Common myeloid progenitor, CD34-positive (primary cell): ENCODE data around the gene WDR27.

Experiments used
- CTCF ChIA-PET: fragments of 350-600 bp; sonication (Branson Sonifier 250); formaldehyde crosslinking; loops from one replicate; lab custom pipeline; 2021; ENCODE audit warnings: antibody characterized with exemption; lab: Charles Lee
- POLR2A ChIA-PET: fragments of 350-600 bp; sonication (Branson Sonifier 250); formaldehyde crosslinking; loops from one replicate; lab custom pipeline; 2021; ENCODE audit warnings: antibody characterized with exemption; lab: Charles Lee
- DNase-seq, 3 donors: peaks; one replicate each; pipeline versions ENCODE4 v3.0.0 to v3.0.0-alpha.2; 2013
- H3K27ac ChIP-seq, 2 experiments: 1 replicate in 1 of 2; 2 replicates in 1 of 2; pipeline ENCODE4 v1.7.0; 2013; ENCODE audit warnings: inconsistent platforms in 2 of 2, low read length in 2 of 2, mild to moderate bottlenecking in 2 of 2, low read depth in 1 of 2, moderate library complexity in 1 of 2; ENCODE audit not compliant: severe bottlenecking in 2 of 2, insufficient read depth in 1 of 2, poor library complexity in 1 of 2
- H3K27me3 ChIP-seq, 5 experiments: replicated peaks in 2 of 5; 1 replicate in 3 of 5; 2 replicates in 2 of 5; pipeline versions ENCODE4 v1.6.1 to v1.7.0; 2013; ENCODE audit warnings: low read length in 4 of 5, mild to moderate bottlenecking in 2 of 5, moderate library complexity in 2 of 5, inconsistent platforms in 1 of 5; ENCODE audit not compliant: insufficient read depth in 5 of 5, control insufficient read depth in 4 of 5
- H3K36me3 ChIP-seq, 4 experiments: 1 replicate in 2 of 4; 2 replicates in 2 of 4; pipeline versions ENCODE4 v1.6.1 to v1.7.0; 2013; ENCODE audit warnings: low read length in 3 of 4, control low read depth in 1 of 4, mild to moderate bottlenecking in 1 of 4; ENCODE audit not compliant: control insufficient read depth in 4 of 4, insufficient read depth in 4 of 4
- H3K4me1 ChIP-seq, 4 experiments: 1 replicate in 3 of 4; 2 replicates in 1 of 4; pipeline versions ENCODE4 v1.6.1 to v1.7.1; 2013; ENCODE audit warnings: low read length in 3 of 4, mild to moderate bottlenecking in 3 of 4, control low read depth in 1 of 4, inconsistent platforms in 1 of 4, moderate library complexity in 1 of 4; ENCODE audit not compliant: control insufficient read depth in 4 of 4, insufficient read depth in 4 of 4; ENCODE audit errors: control extremely low read depth in 1 of 4
- H3K4me3 ChIP-seq, 7 experiments: 1 replicate in 4 of 7; 2 replicates in 3 of 7; pipeline versions ENCODE4 v1.5.1 to v1.7.0; 2013; ENCODE audit warnings: mild to moderate bottlenecking in 7 of 7, low read length in 6 of 7, moderate library complexity in 6 of 7, inconsistent platforms in 2 of 7, low read depth in 2 of 7, control low read depth in 1 of 7; ENCODE audit not compliant: insufficient read depth in 4 of 7, control insufficient read depth in 1 of 7; ENCODE audit errors: extremely low read depth in 1 of 7
- H3K9me3 ChIP-seq, 5 experiments: 1 replicate in 4 of 5; 2 replicates in 1 of 5; pipeline versions ENCODE4 v1.6.1 to v1.7.1; 2013; ENCODE audit warnings: low read length in 4 of 5, mild to moderate bottlenecking in 2 of 5, inconsistent platforms in 1 of 5, low read depth in 1 of 5, moderate library complexity in 1 of 5; ENCODE audit not compliant: control insufficient read depth in 4 of 5, insufficient read depth in 2 of 5; ENCODE audit errors: control extremely low read depth in 1 of 5
- whole genome bisulfite sequencing: methylation state at CpG from one replicate; pipeline ENCODE4 v1.1.5; 2013; ENCODE audit not compliant: insufficient coverage; 5-methylcytosine and 5-hydroxymethylcytosine counted together

WDR27 gene

DNA sequence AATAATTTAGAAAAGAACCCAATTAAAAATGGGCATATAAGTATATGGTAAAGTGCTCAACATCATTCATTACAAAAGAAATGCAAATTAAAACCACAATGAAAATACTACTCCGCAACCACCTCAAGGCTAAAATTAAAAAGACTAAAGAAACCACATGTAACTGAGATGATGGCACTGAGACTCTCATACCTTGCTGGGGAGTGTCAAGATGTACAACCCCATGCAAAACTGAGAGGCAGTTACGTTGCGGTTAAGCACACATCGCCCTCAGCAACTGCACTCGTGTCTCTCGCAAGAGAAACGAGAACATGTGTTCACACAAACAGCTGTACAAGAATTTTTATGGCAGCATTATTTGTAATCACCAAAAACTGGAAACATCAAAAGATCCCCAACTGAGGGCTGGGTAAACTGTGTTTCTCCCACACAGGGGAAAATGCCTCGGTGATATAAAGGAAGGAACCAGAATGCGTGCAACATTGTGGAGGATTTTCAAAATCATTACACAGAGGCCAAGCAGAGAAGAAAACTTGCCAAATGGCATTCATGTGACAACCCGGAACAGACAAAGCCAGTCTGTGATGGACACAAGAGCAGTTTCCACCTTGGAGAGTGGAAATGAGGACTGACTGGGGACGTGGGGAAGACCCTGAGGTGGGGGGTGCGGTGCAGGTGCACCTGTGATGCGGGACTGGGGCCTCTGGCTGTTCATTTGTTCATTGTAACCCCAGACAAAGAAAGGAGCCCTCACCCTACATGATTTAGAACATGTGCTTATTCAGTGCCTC is 144.9 kb downstream of the WDR27 start:
- CTCF ChIA-PET: no interaction called here
- H3K27ac ChIP-seq: no peak overlapping the region
- H3K4me3 ChIP-seq: no peak overlapping the region
- H3K9me3 ChIP-seq: peaks cover 0 to 2% (median under 1%) of the 10 kb centered on the region in 5 experiments
- WGBS: 98% methylated on average over 12 of the region's 13 CpGs
- no peaks in the 10 kb centered on the region for H3K27me3 ChIP-seq
- H3K4me1 ChIP-seq: no peaks in the 10 kb centered on the region
- DNase-seq: no peak
- peaks cover 0 to 16% (median 11%) of the 10 kb centered on the region in 4 experiments for H3K36me3 ChIP-seq
- POLR2A ChIA-PET: no interaction called here

DNA sequence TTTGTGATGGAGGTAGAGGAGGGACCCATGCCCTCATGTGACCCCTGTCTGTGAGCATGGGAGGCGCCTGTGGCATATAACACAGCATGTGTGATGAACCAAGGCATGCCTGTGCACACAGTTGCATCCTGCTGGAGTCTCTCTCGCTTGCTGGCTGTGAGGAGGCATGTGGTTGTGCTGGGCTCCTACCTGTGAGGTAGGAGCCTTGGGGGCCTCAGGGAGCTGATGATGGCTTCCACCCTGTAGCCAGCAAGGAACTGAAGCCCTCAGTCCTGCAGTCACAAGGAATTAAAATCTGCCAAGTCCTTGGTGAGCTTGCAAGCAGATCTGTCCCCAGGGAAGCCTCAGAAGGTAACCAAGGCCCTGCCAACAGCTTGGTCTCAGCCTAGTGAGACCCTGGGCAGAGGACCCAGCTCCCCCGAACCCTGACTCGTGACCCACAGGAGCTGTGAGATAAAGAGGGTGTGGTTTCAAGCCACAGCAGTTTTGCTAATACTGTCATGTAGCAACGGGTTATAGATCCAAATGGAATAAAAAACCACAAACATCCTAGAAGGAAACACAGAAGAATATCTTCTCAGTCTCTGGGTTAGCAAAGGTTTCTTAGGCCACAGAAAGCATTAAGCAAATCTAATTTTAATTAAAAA is 145.7 kb downstream of the WDR27 start:
- ChIA-PET POLR2A (no interaction called here), CTCF (no interaction called here)
- no peak overlapping the region for H3K4me3 ChIP-seq
- H3K36me3 ChIP-seq: peaks cover 0 to 16% (median 11%) of the 10 kb centered on the region in 4 experiments
- no peaks in the 10 kb centered on the region for H3K4me1 ChIP-seq
- no peak for DNase-seq
- H3K27ac ChIP-seq: no peak overlapping the region
- WGBS: 95% methylated on average over 2 of the region's 5 CpGs
- no peaks in the 10 kb centered on the region for H3K27me3 ChIP-seq
- peaks cover 0 to 1% (median 0%) of the 10 kb centered on the region in 5 experiments for H3K9me3 ChIP-seq

DNA sequence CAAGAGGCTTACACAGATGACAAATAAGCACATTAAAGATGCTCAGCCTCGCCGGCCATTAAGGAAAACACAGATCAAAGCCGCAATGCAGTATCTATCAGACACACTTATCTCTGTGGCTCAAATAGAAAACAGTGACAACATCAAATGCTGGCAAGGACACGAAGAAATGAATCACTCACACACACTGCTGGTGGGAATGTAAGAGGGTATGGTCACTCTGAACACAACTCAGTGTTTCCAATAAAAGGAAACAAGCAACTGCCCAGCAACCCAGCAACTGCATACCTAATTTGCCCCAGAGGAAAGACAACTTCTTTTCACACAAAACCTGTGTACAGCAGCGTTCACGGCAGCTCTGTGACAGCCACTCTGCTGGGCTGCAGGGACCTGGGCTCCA is 155.8 kb downstream of the WDR27 start:
- Histone ChIP-seq H3K4me3 (no peak overlapping the region), H3K9me3 (peaks cover 0 to 18% (median 4%) of the 10 kb centered on the region in 5 experiments), H3K36me3 (peaks cover 0 to 4% (median under 1%) of the 10 kb centered on the region in 4 experiments), H3K27ac (no peak overlapping the region), H3K4me1 (no peaks in the 10 kb centered on the region), H3K27me3 (no peaks in the 10 kb centered on the region)
- DNase-seq: no peak
- WGBS: 97% methylated on average over 4 of the region's 6 CpGs
- CTCF ChIA-PET: no interaction called here
- POLR2A ChIA-PET: no interaction called here

DNA sequence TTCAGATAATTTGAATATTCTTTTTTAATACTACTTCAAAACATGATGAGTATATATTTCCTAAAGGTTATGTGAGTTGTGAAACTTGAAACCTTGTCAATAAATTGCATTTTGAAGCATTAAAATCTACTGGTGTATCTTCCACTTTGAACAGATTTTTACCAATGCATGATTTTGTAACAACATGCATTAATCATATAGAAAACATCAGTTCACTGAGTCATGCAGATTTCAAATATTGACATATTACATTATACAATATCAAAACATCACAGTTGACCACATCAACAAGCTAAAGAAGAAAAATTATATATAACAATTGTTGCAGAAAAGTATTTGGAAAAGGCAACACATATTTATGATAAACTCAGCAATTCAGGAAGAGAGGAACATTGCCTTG is 158.1 kb downstream of the WDR27 start:
- ChIA-PET CTCF (no interaction called here), POLR2A (no interaction called here)
- Histone ChIP-seq H3K9me3 (peaks cover 0 to 9% (median 3%) of the 10 kb centered on the region in 5 experiments), H3K4me1 (no peaks in the 10 kb centered on the region), H3K27me3 (no peaks in the 10 kb centered on the region), H3K27ac (no peak overlapping the region), H3K36me3 (no peaks in the 10 kb centered on the region), H3K4me3 (no peak overlapping the region)
- DNase-seq: no peak

DNA sequence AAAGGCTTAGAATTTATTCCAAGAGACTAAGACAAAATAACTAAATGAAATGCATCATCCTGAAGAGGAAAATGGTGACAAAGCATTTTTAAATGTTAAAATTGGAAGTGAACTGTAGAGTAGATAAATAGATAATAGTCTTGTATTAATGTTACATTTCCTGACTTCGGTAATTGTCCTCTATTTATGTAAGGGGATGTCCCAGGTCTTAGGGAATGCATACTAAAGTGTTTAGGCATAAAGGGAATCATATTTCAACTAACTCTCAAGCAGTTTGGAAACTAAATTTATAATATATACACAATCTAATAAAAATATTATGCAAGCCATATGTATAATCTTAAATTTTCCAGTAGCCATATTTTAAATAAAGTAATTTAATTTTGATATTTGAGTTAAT is 159.3 kb downstream of the WDR27 start:
- no peaks in the 10 kb centered on the region for H3K4me1 ChIP-seq
- no peak for DNase-seq
- H3K9me3 ChIP-seq: peaks cover 0 to 4% (median 2%) of the 10 kb centered on the region in 5 experiments
- WGBS: 100% methylated on average over 1 of the region's 1 CpG
- ChIA-PET POLR2A (no interaction called here), CTCF (no interaction called here)
- peaks cover 0 to 10% (median 0%) of the 10 kb centered on the region in 4 experiments for H3K36me3 ChIP-seq
- H3K27me3 ChIP-seq: no peaks in the 10 kb centered on the region
- H3K4me3 ChIP-seq: no peak overlapping the region
- H3K27ac ChIP-seq: no peak overlapping the region

DNA sequence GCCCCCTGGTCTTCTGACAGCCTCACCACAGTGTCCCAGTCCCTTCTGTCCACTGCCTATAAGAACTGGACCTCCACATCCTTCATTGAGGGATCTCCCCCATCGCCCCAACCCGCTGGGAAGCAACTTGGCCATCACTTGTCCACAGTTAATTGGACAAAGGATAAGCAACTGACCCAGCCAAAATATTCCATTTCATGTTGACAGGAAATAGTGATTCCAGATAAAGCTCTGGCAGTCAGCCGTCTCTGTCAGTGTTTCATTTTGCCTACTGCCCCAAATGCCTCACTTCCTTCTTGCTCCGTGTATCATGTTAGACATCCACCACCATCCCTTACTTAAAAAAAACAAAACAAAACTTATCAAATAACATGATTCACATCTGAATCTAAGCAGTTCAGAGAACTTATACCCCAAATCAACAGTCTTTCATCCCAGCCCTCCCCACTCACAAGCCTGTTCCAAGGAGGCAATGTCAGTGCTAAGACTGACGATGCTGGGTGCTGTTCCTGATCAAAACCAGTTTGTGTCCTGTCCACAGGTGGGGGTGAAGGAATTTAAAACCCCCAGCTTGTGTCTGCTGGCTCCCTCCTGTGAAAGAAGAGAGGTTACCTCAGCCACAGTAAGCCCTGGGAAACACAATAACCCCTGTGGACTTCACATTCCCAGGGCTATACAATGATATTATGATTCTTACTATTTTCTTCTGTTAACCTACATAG is 162.5 kb downstream of the WDR27 start:
- H3K36me3 ChIP-seq: peaks cover 0 to 15% (median 0%) of the 10 kb centered on the region in 4 experiments
- no peak overlapping the region for H3K27ac ChIP-seq
- no peak for DNase-seq
- WGBS: 100% methylated on average over 5 of the region's 5 CpGs
- POLR2A ChIA-PET: no interaction called here
- CTCF ChIA-PET: no interaction called here
- H3K4me1 ChIP-seq: no peaks in the 10 kb centered on the region
- peaks cover 3 to 19% (median 6%) of the 10 kb centered on the region in 5 experiments for H3K9me3 ChIP-seq
- no peaks in the 10 kb centered on the region for H3K27me3 ChIP-seq
- H3K4me3 ChIP-seq: no peak overlapping the region
